Stimulated activated CD4-positive, alpha-beta T cell treated with anti-CD3 and anti-CD28 coated beads, TNF-alpha, amount 100 ng/mL, for 48 hours (primary cell): ENCODE results near the gene DHCR7.
A peak's percentile ranks its signal among the peaks of the same experiment; 100 is the strongest.

Experiments
- DNase-seq, 3 donors: peaks; one replicate each; pipeline ENCODE4 v3.0.0-alpha.2; 2020; ENCODE audit warnings: low read depth in 3 of 3

The DHCR7 gene

DNA sequence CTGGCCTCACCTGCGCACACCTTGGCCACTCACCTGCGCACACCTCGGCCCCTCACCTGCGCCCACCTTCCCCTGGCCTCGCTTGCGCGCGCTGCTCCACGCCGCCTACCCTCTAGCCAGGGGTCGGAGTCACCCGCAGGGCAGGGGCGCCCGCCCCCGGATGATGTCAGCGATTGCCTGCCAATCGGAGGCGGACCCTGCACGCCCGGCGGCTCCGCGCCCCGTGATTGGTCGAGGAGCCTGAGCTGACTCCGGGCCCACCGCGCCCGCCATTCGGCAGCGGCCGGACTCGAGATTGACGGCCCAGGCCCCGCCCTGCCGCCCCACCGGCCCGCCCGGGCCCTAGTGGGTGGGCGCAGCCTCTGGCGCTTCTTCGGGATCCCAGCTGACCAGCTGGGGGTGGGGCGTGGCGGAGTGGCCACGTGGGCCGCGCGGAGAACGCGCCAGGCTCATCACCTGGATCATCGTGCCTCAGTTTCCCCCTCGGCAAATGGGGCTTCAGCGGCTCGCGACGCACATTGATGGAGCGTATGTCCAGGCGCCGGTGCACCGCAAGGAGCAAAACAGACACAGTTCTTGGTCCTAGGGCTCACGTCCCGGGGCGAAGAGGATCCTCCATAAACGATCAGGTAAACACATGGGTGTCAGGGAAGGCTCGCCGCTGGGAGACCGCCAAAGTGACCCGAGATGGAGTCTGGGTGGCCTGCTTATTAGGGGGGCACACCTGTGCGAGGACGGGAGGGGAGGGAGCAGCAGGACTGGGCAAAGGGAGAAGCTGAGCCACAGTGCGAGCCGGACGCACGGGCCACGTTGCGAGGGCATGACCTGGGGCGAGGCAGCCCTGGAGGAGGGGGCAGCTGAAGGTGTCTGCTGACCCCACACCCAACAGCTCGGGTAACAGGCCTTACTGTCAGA lies at the start of gene DHCR7:
Gene DHCR7, minus strand, starts transcription at position 137 of the 915 bp plus-strand sequence. CDS start 3,441 bp downstream, outside the sequence.
- peak; percentile 87 to 92 (median 92) for DNase-seq

DNA sequence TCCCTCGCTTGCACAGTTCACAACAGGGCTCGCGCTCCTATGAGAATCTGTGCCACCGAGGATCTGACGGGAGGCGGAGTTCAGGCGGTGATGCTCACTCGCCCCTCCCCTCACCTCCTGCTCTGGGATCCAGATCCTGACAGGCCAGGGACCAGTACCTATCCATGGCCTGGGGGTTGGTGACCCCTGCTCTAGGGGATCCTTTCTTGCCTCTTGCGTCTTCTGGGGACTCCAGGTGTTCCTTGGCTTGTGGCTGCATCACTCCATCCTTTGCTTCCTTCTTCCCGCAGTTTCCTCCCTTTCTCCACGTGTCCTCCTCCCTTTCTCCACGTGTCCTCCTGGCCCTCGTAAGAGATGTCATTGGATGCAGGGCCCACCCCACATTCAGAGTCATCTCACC lies 48.2 kb upstream of the DHCR7 start:
- no peak for DNase-seq

DNA sequence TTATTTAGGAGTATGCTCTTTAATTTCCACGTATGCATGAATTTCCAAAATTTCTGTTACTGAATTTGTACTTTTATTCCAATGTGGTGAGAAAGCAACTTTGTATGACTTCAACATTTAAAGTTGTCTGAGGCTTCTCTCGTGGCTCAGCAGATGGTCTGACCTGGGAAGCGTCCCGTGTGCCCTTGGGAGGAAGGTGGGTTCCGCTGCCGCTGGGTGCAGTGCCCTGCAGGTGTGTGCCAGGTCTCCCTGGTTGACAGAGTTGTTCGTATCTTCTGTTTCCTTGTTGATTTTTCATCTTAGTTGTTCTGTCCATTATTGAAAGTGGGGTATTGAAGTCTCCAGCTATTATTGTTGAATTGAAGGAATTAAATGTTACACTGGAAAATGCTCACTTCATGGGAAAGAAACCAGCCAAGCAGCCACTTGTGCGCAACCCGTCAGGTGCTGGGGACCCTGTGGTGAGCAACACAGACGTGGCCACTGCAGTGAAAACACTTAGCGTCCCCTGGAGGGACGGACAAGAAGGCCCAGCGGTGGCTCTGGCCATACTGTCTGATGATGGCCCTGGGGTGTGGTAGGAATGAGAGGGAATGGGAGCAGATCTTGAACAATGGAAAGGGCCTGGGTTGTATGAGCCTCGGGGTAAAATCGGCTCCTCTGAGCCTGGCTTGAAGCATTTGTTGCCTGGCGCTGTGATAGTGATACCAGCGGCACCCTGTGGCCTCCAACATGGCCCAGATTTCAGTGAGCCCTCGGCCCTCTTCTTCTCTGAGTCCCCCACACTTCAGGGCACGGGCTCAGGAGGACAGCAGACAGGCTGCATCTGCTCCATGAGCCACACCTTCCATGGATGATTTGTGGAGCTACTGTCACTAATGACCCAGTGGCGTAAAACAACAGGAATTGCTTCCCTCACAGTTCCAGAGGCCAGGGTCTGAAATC lies 47.4 kb upstream of the DHCR7 start:
- no peak for DNase-seq

DNA sequence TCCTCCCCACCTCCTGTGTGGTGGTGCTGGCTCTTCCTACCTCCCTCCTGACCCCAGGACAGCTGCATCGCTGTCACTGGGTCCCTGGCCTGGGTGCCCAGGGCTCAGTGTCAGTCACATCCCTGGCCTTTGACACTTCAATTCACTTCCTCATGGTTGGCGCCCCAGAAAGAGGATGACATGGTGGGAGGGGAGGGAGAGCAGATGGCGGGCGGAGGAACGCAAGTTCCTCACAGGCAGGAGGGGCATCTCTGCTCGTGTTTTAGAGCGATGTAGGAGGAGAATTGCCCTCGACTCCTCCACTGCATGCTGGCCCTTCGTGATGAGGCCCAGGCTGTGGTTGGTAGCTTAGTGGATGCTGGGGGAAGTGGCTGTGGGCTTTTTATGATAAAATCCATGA lies 43.7 kb upstream of the DHCR7 start:
- no peak for DNase-seq

- DNase-seq: no peak
Measured at GRCh38 chr11:71491531-71491930, 43.3 kb upstream of the DHCR7 start.

DNA sequence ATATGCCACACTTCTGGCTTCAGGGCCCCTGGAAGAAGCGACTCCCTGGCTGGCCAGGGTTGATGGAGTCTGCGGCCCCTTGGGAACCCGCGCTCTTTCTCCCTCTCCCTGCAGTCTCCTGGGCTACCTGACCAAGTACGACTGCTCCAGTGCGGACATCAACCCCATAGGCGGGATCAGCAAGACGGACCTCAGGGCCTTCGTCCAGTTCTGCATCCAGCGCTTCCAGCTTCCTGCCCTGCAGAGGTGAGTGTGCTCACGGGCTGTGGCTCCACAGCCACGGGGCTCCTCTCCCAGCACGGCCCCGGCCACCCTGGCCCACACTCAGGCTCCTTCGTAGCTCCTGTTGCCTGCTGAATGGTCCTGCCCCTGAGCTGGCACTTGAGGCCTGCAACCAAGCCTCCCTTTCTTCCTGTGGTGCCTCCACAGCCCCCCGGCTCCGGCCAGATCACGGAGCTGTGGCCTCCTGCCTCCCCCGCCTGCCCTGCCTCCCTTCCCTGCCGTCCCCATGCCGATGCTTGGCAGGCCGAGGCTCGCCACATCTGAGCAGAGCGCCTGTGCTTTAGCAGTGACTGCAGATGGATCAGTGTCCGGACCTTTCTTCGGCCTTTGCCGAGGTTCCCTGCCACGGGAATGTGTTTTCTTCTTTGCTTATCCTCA lies 42.7 kb upstream of the DHCR7 start:
- DNase-seq: no peak

- no peak for DNase-seq
Measured at GRCh38 chr11:71490044-71490730, 42.0 kb upstream of the DHCR7 start.

DNA sequence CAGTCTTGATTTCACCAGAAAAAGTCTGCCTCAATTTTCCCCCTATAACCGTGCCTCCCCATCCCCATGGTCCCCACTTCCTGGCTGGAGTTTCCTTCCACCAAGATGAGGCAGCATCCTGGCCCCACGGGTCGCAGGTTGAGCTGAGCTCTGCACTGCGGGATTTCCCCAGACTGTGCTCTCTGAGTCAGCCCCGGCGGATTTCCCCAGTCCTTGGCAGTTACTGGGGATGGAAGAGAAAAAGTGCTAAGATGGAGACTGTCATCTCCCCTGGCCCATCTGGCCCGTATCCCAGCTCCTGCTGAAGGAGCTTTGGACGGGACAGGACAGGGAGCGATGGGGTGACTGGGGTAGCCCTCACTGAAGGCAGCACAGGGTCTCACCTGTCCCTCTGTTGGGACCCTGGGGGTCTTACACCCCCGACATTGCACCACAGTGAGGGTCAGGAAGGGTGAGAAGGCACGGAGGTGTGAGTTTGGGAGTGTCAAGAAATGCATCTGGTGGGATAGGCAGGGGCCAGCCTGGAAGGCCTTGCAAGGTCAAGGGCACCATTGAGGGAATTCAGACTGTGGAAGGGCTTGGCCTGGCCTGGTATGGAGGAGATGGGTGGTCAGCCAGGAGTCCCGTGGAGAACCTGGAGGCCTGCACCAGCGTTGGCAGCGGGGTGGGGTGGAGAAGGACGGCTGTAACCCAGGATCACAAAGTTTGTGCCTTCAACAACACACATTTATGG lies 41.3 kb upstream of the DHCR7 start:
- DNase-seq: peak; percentile 39 to 44 (median 43)

GRCh38 chr11:71488681-71489270 lies 40.6 kb upstream of the DHCR7 start:
- DNase-seq: no peak

- no peak for DNase-seq
Measured at GRCh38 chr11:71486320-71486719, 38.1 kb upstream of the DHCR7 start.

- DNase-seq: no peak
Measured at GRCh38 chr11:71485466-71485865, 37.3 kb upstream of the DHCR7 start.

DNA sequence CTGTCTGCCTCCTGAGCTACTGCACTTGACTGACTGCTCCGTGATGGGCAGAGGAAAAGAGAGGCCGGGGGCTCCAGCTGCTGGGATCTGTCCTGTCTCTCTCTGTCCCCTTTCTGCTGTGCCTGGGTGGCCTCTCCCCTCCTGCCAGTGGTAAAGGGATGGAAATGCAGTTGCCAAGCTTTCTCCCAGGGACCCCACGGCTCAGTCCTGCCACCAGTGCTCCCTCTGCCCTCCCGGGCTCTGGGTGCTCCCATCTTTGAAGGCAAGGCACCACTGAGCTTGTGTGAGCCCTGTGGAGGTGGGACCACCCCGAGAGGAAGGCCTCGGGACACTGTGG lies 36.8 kb upstream of the DHCR7 start:
- no peak for DNase-seq

DNA sequence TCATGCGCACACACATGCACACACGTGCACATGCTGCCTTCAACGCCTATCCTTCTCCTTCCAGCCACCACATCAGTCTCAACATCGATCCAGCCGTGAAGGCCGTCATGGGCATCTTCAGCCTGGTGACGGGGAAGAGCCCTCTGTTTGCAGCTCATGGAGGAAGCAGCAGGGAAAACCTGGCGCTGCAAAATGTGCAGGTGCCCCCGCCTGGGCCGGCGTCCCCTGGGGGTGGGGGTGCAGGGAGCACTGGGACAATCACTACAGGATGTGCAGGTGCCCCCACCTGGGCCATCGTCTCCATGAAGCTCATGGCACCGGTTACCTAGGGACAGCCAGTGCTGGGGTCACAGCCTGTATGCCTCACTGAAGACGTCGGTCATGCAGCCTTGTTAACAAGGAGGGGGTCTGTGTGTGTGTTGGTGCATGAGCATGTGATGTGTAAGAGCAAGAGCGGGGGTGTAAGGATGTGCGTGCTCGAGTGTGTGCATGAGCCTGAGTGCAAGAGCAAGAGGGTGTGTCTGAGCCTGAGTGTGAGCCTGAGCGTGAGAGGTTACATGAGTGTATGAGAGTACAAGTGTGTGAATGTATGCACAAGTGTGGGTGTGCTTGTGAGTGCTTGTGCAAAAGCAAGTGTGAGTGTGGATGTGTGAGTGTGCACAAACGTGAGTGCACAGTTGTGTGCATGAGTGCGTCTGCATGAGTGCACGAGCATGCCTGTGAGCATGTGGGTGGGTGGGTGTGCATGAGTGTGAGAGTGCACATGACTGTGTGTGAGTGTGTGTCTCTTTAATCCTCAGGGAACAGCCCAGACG lies 36.3 kb upstream of the DHCR7 start:
- DNase-seq: no peak

DNA sequence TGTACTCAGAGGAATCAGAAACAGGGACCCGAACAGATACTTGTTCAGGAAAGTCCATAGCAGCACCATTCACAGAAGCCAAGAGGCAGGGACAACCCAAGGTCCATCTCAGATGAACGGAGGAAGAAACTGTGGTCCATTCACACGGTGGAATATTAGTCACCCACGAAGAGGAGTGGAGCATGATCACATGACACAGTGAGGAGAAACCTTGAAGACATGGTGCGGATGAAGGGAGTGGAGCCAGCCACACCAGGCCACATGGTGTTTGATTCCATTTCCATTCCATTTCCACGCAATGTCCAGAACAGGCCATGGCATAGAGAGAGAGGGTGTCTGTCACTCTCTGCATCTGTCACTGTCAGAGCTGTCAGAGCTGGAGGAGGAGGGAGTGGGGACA lies 35.5 kb upstream of the DHCR7 start:
- DNase-seq: no peak

DNA sequence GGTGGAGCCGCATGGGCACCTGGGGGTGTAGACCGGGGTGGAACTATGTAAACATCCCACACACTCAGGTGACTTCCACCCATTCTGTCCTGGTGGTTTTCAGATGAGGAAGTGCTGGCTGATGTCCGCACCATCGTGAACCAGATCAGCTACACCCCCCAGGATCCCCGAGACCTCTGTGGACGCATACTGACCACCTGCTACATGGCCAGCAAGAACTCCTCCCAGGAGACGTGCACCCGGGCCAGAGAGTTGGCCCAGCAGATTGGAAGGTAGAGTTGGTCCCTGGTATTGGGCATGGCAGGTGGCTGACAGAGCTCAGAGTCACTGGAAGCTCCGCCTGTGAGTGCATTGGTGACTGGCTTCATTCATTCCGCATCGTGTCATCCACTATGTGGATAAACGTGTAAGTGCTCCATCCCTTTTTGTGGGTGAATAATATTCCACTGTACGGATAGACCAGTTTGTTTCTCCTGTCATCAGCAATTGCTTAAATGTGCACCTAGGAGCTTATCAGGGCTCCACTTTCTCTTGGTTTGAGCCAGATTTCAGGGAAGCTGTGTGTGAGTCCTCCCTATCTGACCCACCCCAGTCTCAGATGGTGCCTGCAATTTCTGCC lies 34.7 kb upstream of the DHCR7 start:
- no peak for DNase-seq

- no peak for DNase-seq
Measured at GRCh38 chr11:71482216-71482615, 34.0 kb upstream of the DHCR7 start.

- no peak for DNase-seq
Measured at GRCh38 chr11:71481101-71481960, 33.1 kb upstream of the DHCR7 start.

DNA sequence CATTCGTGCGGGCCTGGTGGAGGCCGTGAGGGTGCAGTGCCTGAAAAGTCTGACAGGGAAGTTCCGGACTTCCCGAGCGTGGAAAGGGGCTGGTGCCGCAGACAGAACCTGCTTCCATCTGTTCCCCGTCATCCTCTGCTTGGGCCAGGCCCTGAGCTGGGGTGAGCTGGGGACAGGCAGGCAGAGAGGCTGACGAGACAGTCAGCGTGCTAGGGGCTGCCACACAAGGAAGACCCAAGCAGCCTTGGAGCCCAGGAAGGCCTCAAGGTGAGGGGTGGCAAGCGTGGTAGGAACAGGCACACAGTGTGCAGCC lies 30.3 kb upstream of the DHCR7 start:
- no peak for DNase-seq
